ENCODE data around the gene GRAMD1B.

GRAMD1B gene

GRCh38 chr11:123551079-123551478 lies 121.0 kb downstream of the GRAMD1B start:
- no peaks in the 10 kb centered on the region for H3K4me1 ChIP-seq (ENCODE audit: control insufficient read depth, insufficient read depth, low read length, unreplicated experiment)
- no peaks in the 10 kb centered on the region for H3K36me3 ChIP-seq (ENCODE audit: insufficient read depth, low read length)
- H2AFZ ChIP-seq (ENCODE audit: low read length, unreplicated experiment), result no peak overlapping the region
- H3K79me2 ChIP-seq (ENCODE audit: control insufficient read depth, insufficient read depth, low read length, unreplicated experiment), result no peaks in the 10 kb centered on the region
- no peak overlapping the region for H3K4me3 ChIP-seq (ENCODE audit: low read depth, low read length)
- H3K27me3 ChIP-seq (ENCODE audit: insufficient read depth, low read length), result 0 out of 2 replicates have a peak, but pooled peaks cover 3% of the 10 kb centered on the region
- H3K27ac ChIP-seq (ENCODE audit: low read depth, low read length), result no peak overlapping the region

GRCh38 chr11:123556633-123557032 lies 126.6 kb downstream of the GRAMD1B start:
- H3K4me1 ChIP-seq (ENCODE audit: control insufficient read depth, insufficient read depth, low read length, unreplicated experiment), result no peaks in the 10 kb centered on the region
- peaks cover 39% of the 10 kb centered on the region for H3K27me3 ChIP-seq (ENCODE audit: insufficient read depth, low read length)
- H3K36me3 ChIP-seq (ENCODE audit: insufficient read depth, low read length), result no peaks in the 10 kb centered on the region
- H2AFZ ChIP-seq (ENCODE audit: low read length, unreplicated experiment), result no peak overlapping the region
- H3K27ac ChIP-seq (ENCODE audit: low read depth, low read length), result no peak overlapping the region
- no peaks in the 10 kb centered on the region for H3K79me2 ChIP-seq (ENCODE audit: control insufficient read depth, insufficient read depth, low read length, unreplicated experiment)
- H3K4me3 ChIP-seq (ENCODE audit: low read depth, low read length), result no peak overlapping the region

- Histone ChIP-seq H3K79me2 (ENCODE audit: control insufficient read depth, insufficient read depth, low read length, unreplicated experiment) (no peaks in the 10 kb centered on the region), H3K4me1 (ENCODE audit: control insufficient read depth, insufficient read depth, low read length, unreplicated experiment) (no peaks in the 10 kb centered on the region), H3K4me3 (ENCODE audit: low read depth, low read length) (no peak overlapping the region), H2AFZ (ENCODE audit: low read length, unreplicated experiment) (no peak overlapping the region), H3K36me3 (ENCODE audit: insufficient read depth, low read length) (no peaks in the 10 kb centered on the region), H3K27me3 (ENCODE audit: insufficient read depth, low read length) (peaks cover 41% of the 10 kb centered on the region), H3K27ac (ENCODE audit: low read depth, low read length) (no peak overlapping the region)
Observed at GRCh38 chr11:123558536-123559315, 128.7 kb downstream of the GRAMD1B start.

GRCh38 chr11:123559523-123559955 lies 129.5 kb downstream of the GRAMD1B start:
- Histone ChIP-seq H3K36me3 (ENCODE audit: insufficient read depth, low read length) (no peaks in the 10 kb centered on the region), H3K4me3 (ENCODE audit: low read depth, low read length) (peak overlapping the region; percentile 69), H3K27ac (ENCODE audit: low read depth, low read length) (no peak overlapping the region), H3K79me2 (ENCODE audit: control insufficient read depth, insufficient read depth, low read length, unreplicated experiment) (no peaks in the 10 kb centered on the region), H3K4me1 (ENCODE audit: control insufficient read depth, insufficient read depth, low read length, unreplicated experiment) (no peaks in the 10 kb centered on the region), H2AFZ (ENCODE audit: low read length, unreplicated experiment) (peak overlapping the region; percentile 53), H3K27me3 (ENCODE audit: insufficient read depth, low read length) (peaks cover 40% of the 10 kb centered on the region)

- Histone ChIP-seq H2AFZ (ENCODE audit: low read length, unreplicated experiment) (peak overlapping the region; percentile 53), H3K36me3 (ENCODE audit: insufficient read depth, low read length) (no peaks in the 10 kb centered on the region), H3K4me1 (ENCODE audit: control insufficient read depth, insufficient read depth, low read length, unreplicated experiment) (no peaks in the 10 kb centered on the region), H3K27ac (ENCODE audit: low read depth, low read length) (no peak overlapping the region), H3K79me2 (ENCODE audit: control insufficient read depth, insufficient read depth, low read length, unreplicated experiment) (no peaks in the 10 kb centered on the region), H3K4me3 (ENCODE audit: low read depth, low read length) (peak overlapping the region; percentile 69), H3K27me3 (ENCODE audit: insufficient read depth, low read length) (peaks cover 42% of the 10 kb centered on the region)
Observed at GRCh38 chr11:123560006-123560405, 129.9 kb downstream of the GRAMD1B start.

- Histone ChIP-seq H3K4me3 (ENCODE audit: low read depth, low read length) (no peak overlapping the region), H3K36me3 (ENCODE audit: insufficient read depth, low read length) (no peaks in the 10 kb centered on the region), H3K27me3 (ENCODE audit: insufficient read depth, low read length) (peaks cover 42% of the 10 kb centered on the region), H3K27ac (ENCODE audit: low read depth, low read length) (no peak overlapping the region), H3K79me2 (ENCODE audit: control insufficient read depth, insufficient read depth, low read length, unreplicated experiment) (no peaks in the 10 kb centered on the region), H3K4me1 (ENCODE audit: control insufficient read depth, insufficient read depth, low read length, unreplicated experiment) (no peaks in the 10 kb centered on the region), H2AFZ (ENCODE audit: low read length, unreplicated experiment) (no peak overlapping the region)
Observed at GRCh38 chr11:123561431-123561800, 131.3 kb downstream of the GRAMD1B start.

- Histone ChIP-seq H3K4me1 (ENCODE audit: control insufficient read depth, insufficient read depth, low read length, unreplicated experiment) (no peaks in the 10 kb centered on the region), H3K79me2 (ENCODE audit: control insufficient read depth, insufficient read depth, low read length, unreplicated experiment) (no peaks in the 10 kb centered on the region)
Observed at GRCh38 chr11:123562158-123562557, 132.1 kb downstream of the GRAMD1B start.

GRCh38 chr11:123562829-123563228 lies 132.8 kb downstream of the GRAMD1B start:
- H3K27ac ChIP-seq (ENCODE audit: low read depth, low read length), result no peak overlapping the region
- H3K79me2 ChIP-seq (ENCODE audit: control insufficient read depth, insufficient read depth, low read length, unreplicated experiment), result no peaks in the 10 kb centered on the region
- no peaks in the 10 kb centered on the region for H3K36me3 ChIP-seq (ENCODE audit: insufficient read depth, low read length)
- H3K4me1 ChIP-seq (ENCODE audit: control insufficient read depth, insufficient read depth, low read length, unreplicated experiment), result no peaks in the 10 kb centered on the region
- no peak overlapping the region for H3K4me3 ChIP-seq (ENCODE audit: low read depth, low read length)
- H2AFZ ChIP-seq (ENCODE audit: low read length, unreplicated experiment), result no peak overlapping the region
- H3K27me3 ChIP-seq (ENCODE audit: insufficient read depth, low read length), result peaks cover 47% of the 10 kb centered on the region

More at GRCh38 chr11:123562158-123562557, 132.1 kb downstream of the GRAMD1B start:
- Histone ChIP-seq H3K4me3 (ENCODE audit: low read depth, low read length) (no peak overlapping the region), H3K27ac (ENCODE audit: low read depth, low read length) (no peak overlapping the region), H2AFZ (ENCODE audit: low read length, unreplicated experiment) (no peak overlapping the region), H3K27me3 (ENCODE audit: insufficient read depth, low read length) (peaks cover 46% of the 10 kb centered on the region), H3K36me3 (ENCODE audit: insufficient read depth, low read length) (no peaks in the 10 kb centered on the region)

GRCh38 chr11:123564221-123564620 lies 134.2 kb downstream of the GRAMD1B start:
- Histone ChIP-seq H2AFZ (ENCODE audit: low read length, unreplicated experiment) (no peak overlapping the region), H3K27me3 (ENCODE audit: insufficient read depth, low read length) (peaks cover 38% of the 10 kb centered on the region), H3K27ac (ENCODE audit: low read depth, low read length) (no peak overlapping the region), H3K4me3 (ENCODE audit: low read depth, low read length) (no peak overlapping the region), H3K4me1 (ENCODE audit: control insufficient read depth, insufficient read depth, low read length, unreplicated experiment) (no peaks in the 10 kb centered on the region), H3K36me3 (ENCODE audit: insufficient read depth, low read length) (no peaks in the 10 kb centered on the region), H3K79me2 (ENCODE audit: control insufficient read depth, insufficient read depth, low read length, unreplicated experiment) (no peaks in the 10 kb centered on the region)

- peaks cover 20% of the 10 kb centered on the region for H3K27me3 ChIP-seq (ENCODE audit: insufficient read depth, low read length)
- H3K79me2 ChIP-seq (ENCODE audit: control insufficient read depth, insufficient read depth, low read length, unreplicated experiment), result no peaks in the 10 kb centered on the region
- H2AFZ ChIP-seq (ENCODE audit: low read length, unreplicated experiment), result no peak overlapping the region
- no peaks in the 10 kb centered on the region for H3K4me1 ChIP-seq (ENCODE audit: control insufficient read depth, insufficient read depth, low read length, unreplicated experiment)
- no peak overlapping the region for H3K27ac ChIP-seq (ENCODE audit: low read depth, low read length)
- no peak overlapping the region for H3K4me3 ChIP-seq (ENCODE audit: low read depth, low read length)
- H3K36me3 ChIP-seq (ENCODE audit: insufficient read depth, low read length), result no peaks in the 10 kb centered on the region
Observed at GRCh38 chr11:123566852-123567251, 136.8 kb downstream of the GRAMD1B start.

GRCh38 chr11:123567466-123567865 lies 137.4 kb downstream of the GRAMD1B start:
- Histone ChIP-seq H3K27ac (ENCODE audit: low read depth, low read length) (no peak overlapping the region), H3K4me3 (ENCODE audit: low read depth, low read length) (no peak overlapping the region), H3K4me1 (ENCODE audit: control insufficient read depth, insufficient read depth, low read length, unreplicated experiment) (no peaks in the 10 kb centered on the region), H3K27me3 (ENCODE audit: insufficient read depth, low read length) (peaks cover 20% of the 10 kb centered on the region), H2AFZ (ENCODE audit: low read length, unreplicated experiment) (no peak overlapping the region), H3K79me2 (ENCODE audit: control insufficient read depth, insufficient read depth, low read length, unreplicated experiment) (no peaks in the 10 kb centered on the region), H3K36me3 (ENCODE audit: insufficient read depth, low read length) (no peaks in the 10 kb centered on the region)
